ENCODE results near the gene ERP27.

DNA sequence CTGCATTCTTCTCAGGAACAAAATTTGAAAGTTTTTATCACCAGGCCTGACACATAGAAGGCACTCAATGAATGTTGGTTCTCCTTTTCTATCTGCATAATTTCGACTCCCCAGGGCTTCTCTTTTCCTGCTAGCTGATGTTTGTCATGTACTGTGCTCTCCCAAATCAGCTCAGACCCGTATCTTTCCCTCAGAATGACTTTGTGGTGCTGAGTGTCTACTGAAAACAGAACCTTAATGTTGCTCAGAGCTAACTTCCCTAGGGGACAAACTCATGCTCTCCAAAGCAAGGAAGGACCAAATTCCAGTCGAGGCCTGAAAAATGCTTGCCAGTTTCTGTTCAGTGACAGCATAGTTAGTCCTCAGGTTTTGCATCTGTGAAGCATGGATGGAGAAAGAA lies 21.1 kb upstream of the ERP27 start:
- TF ChIP-seq, protein P1, sequence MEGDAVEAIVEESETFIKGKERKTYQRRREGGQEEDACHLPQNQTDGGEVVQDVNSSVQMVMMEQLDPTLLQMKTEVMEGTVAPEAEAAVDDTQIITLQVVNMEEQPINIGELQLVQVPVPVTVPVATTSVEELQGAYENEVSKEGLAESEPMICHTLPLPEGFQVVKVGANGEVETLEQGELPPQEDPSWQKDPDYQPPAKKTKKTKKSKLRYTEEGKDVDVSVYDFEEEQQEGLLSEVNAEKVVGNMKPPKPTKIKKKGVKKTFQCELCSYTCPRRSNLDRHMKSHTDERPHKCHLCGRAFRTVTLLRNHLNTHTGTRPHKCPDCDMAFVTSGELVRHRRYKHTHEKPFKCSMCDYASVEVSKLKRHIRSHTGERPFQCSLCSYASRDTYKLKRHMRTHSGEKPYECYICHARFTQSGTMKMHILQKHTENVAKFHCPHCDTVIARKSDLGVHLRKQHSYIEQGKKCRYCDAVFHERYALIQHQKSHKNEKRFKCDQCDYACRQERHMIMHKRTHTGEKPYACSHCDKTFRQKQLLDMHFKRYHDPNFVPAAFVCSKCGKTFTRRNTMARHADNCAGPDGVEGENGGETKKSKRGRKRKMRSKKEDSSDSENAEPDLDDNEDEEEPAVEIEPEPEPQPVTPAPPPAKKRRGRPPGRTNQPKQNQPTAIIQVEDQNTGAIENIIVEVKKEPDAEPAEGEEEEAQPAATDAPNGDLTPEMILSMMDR (IDR thresholded peaks at IDR 0.05): no peak
- TF ChIP-seq POLR2A (IDR thresholded peaks at IDR 0.05): no peak

Measured in body of pancreas (tissue), 4 donors.